Prostate gland (tissue), 2 donors: ENCODE results near the gene GPATCH8. TPM values are rescaled to one million over a fixed set of nuclear protein-coding genes. Genes with fewer than 3 reads are reported as not detected.

Experiments
- DNase-seq: peaks from one replicate; pipeline ENCODE4 v3.0.0-alpha.2; 2019; ENCODE audit warnings: low spot score
- H3K27ac ChIP-seq, 2 donors: fragments of 200-600 bp; sonication (generic); 2 replicates each; pipeline ENCODE4 v1.5.1; 2017 to 2019
- H3K27me3 ChIP-seq: fragments of 200-600 bp; sonication (generic); replicated peaks from 2 replicates; pipeline ENCODE4 v1.5.1; 2019; ENCODE audit not compliant: insufficient read depth
- H3K36me3 ChIP-seq, 2 donors: fragments of 200-600 bp; sonication (generic); 1 replicate in 1 of 2; 2 replicates in 1 of 2; pipeline versions ENCODE4 v1.5.1 to v1.8.1; 2017 to 2019
- H3K4me1 ChIP-seq: fragments of 200-600 bp; sonication (generic); replicated peaks from 2 replicates; pipeline ENCODE4 v1.5.1; 2019
- H3K4me3 ChIP-seq, 2 donors: fragments of 200-600 bp; sonication (generic); 2 replicates each; pipeline ENCODE4 v1.5.1; 2017 to 2019
- H3K9me3 ChIP-seq: fragments of 200-600 bp; sonication (generic); 2 replicates; pipeline ENCODE4 v1.5.1; 2017
- POLR2A ChIP-seq: fragments of 450-650 bp; IDR thresholded peaks from one replicate; pipeline ENCODE4 v1.6.1; 2016; ENCODE audit warnings: antibody characterized with exemption, mild to moderate bottlenecking
- POLR2AphosphoS5 ChIP-seq: sonication (generic); formaldehyde crosslinking; IDR thresholded peaks from one replicate; pipeline ENCODE4 v1.6.1; 2017; ENCODE audit warnings: antibody characterized with exemption
- WGBS: methylation state at CpG from one replicate; pipeline ENCODE4 v1.1.5; 2018; 5-methylcytosine and 5-hydroxymethylcytosine counted together
- intact Hi-C: fragments of 100-400 bp; cut with DNase I; formaldehyde crosslinking; loops from one replicate; pipeline ENCODE4 v1.14.2; 2022
- total RNA-seq, 2 donors: library from RNA; depleted of rRNA; stranded (reverse); fragments of >200 nt; gene quantifications; one replicate each; pipeline ENCODE4 v1.1.0, GENCODE V29; 2016
- TF ChIP-seq, protein P1 (sequence below), 4 experiments: fragments of 200-600 bp in 2 of 4; fragments of 450-650 bp in 2 of 4; sonication (generic) in 2 of 4; IDR thresholded peaks; 1 replicate in 3 of 4; 2 replicates in 1 of 4; pipeline ENCODE4 v1.5.1; 2016 to 2019; ENCODE audit warnings: antibody characterized with exemption in 4 of 4, mild to moderate bottlenecking in 2 of 4, moderate library complexity in 2 of 4

GPATCH8 gene
- total RNA-seq, 2 donors from 2014 or later, result 25.2 to 42.8 TPM

DNA sequence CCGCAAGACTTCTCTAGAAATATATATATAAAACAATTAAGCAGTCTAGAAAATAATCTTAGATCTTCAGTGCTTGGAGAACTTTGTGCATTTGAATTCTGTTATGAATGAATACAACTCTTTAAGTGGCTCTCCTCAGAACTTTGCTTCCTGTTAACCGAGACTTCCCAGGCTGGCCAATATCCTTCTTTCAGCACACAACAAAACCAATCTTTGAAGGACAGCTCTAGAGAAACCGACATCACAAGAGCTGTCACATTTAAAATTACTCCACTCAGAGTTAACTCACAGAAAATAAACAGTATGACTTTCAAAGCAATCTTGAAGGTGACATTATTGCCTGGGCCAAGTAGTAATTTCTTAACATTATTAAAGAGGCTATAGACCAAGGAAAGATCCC, 64.0 kb downstream of the GPATCH8 start:
- H3K4me1 ChIP-seq, result no peaks in the 10 kb centered on the region
- H3K36me3 ChIP-seq, result no peaks in the 10 kb centered on the region
- 83% methylated on average over 3 of the region's 3 CpGs for WGBS
- TF ChIP-seq POLR2AphosphoS5, result no peak
- TF ChIP-seq, protein P1, sequence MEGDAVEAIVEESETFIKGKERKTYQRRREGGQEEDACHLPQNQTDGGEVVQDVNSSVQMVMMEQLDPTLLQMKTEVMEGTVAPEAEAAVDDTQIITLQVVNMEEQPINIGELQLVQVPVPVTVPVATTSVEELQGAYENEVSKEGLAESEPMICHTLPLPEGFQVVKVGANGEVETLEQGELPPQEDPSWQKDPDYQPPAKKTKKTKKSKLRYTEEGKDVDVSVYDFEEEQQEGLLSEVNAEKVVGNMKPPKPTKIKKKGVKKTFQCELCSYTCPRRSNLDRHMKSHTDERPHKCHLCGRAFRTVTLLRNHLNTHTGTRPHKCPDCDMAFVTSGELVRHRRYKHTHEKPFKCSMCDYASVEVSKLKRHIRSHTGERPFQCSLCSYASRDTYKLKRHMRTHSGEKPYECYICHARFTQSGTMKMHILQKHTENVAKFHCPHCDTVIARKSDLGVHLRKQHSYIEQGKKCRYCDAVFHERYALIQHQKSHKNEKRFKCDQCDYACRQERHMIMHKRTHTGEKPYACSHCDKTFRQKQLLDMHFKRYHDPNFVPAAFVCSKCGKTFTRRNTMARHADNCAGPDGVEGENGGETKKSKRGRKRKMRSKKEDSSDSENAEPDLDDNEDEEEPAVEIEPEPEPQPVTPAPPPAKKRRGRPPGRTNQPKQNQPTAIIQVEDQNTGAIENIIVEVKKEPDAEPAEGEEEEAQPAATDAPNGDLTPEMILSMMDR (IDR thresholded peaks at IDR 0.05), result no peak
- no peak for TF ChIP-seq POLR2A
- H3K9me3 ChIP-seq, result no peaks in the 10 kb centered on the region
- H3K27me3 ChIP-seq, result no peaks in the 10 kb centered on the region
- no peak overlapping the region for H3K4me3 ChIP-seq
- intact Hi-C loops, result no loop called here
- H3K27ac ChIP-seq, result no peak overlapping the region
- DNase-seq, result no peak

DNA sequence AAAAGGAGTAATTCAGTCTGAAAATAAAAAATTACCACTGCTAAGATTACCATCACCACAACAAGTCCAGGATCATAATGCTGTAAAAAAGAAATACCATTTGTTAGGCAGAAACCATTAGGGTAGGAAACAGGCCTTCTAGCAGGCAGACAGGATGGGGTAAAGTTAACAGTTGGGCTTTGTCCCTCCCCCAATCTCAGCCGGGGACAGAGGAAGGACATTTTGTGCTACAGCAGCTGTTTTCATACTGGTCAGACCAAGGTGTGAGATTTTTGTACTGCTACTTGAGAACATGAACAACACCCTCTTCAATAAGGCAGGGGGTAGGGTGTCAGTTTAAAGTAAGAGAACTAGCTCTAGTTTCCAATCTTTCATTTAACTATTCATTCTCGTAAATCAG, 64.6 kb downstream of the GPATCH8 start:
- TF ChIP-seq POLR2AphosphoS5 (peak; percentile 10), POLR2A (no peak)
- TF ChIP-seq, protein P1 (IDR thresholded peaks at IDR 0.05), result no peak
- 36% methylated on average over 2 of the region's 2 CpGs for WGBS
- intact Hi-C loops, result no loop called here
- Histone ChIP-seq H3K36me3 (peaks cover 0 to 3% of the 10 kb centered on the region in 2 donors), H3K4me3 (no peak overlapping the region), H3K27ac (no peak overlapping the region), H3K27me3 (no peaks in the 10 kb centered on the region), H3K4me1 (no peaks in the 10 kb centered on the region), H3K9me3 (no peaks in the 10 kb centered on the region)
- DNase-seq, result no peak

DNA sequence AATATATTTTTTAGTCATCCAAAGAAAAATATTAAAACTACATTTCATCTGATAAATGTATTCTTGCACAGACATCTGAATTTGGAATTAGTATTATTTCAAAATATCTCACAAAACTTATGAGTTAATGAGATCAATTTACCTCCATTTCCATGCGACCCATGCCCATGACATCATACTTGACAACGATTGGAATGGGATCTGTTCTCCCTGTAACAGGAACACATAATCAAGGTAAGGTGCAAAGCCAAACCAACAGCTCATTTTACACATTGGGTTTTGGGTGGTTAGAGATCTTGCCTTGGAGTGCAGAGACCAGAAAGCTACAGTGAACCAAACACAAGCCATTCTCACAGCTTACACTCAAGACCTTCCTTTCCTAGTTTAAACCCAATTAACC, 66.9 kb downstream of the GPATCH8 start:
- no peak for DNase-seq
- H3K36me3 ChIP-seq, result peaks cover 0 to 10% of the 10 kb centered on the region in 2 donors
- no peak overlapping the region for H3K4me3 ChIP-seq
- H3K4me1 ChIP-seq, result no peaks in the 10 kb centered on the region
- 84% methylated on average over 2 of the region's 2 CpGs for WGBS
- H3K27me3 ChIP-seq, result no peaks in the 10 kb centered on the region
- H3K9me3 ChIP-seq, result no peaks in the 10 kb centered on the region
- no peak overlapping the region for H3K27ac ChIP-seq
- intact Hi-C loops, result no loop called here
- TF ChIP-seq POLR2A (no peak), POLR2AphosphoS5 (no peak)
- TF ChIP-seq, protein P1 (IDR thresholded peaks at IDR 0.05), result no peak

DNA sequence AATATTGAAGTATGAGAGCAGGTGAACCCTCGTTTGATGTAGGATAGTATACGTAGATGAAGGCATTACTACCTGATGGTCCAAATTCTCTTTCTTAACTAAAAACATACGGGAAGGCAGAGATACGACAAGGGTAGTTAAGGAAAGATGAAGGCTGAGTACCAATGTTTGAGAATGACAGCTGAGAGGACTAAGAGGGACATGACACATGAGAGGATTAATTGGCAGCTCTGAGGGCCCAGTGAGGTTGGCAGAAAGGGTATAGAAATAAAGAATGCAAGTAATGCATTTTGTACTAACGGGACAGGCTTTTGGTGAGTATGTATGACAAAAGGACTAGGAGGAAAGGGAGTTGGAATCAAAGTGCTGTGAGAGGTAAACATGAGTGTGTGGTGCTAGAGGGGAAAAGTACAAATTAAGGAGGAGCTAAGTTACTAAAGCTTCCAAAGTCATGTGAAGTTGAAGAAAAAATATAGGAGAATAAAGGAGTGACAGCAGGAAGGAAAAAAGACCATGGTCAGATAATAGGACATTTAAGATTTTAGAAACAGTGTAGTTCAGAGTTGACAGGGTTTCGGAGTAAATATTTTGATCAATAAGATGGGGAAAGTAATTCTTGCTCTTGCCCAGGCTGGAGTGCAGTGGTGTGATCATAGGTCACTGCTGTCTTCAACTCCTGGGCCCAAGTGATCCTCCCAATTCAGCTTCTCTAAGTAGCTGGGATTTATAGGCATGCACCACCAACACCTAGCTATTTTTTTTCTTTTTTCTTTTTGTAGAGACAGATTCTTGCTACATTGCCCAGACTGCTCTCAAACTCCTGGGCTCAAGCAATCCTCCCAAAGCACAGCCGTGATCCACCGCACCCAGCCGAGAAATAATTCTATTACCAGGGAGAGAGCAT, 70.7 kb downstream of the GPATCH8 start:
- 89% methylated on average over 9 of the region's 9 CpGs for WGBS
- Histone ChIP-seq H3K9me3 (no peaks in the 10 kb centered on the region), H3K4me1 (no peaks in the 10 kb centered on the region), H3K27ac (no peak overlapping the region), H3K27me3 (no peaks in the 10 kb centered on the region), H3K36me3 (peaks cover 0 to 10% of the 10 kb centered on the region in 2 donors), H3K4me3 (no peak overlapping the region)
- intact Hi-C loops, result no loop called here
- TF ChIP-seq POLR2AphosphoS5, result no peak
- TF ChIP-seq POLR2A, result no peak
- TF ChIP-seq, protein P1 (IDR thresholded peaks at IDR 0.05), result no peak
- no peak for DNase-seq
